A549 (cell line): ENCODE results near the gene ZNF384. TPM values are rescaled to one million over a fixed set of nuclear protein-coding genes. Genes with fewer than 3 reads are reported as not detected.
A peak's percentile ranks its signal among the peaks of the same experiment; 100 is the strongest.

Experiments used
- ATAC-seq, 2 experiments: fragments of 200-7000 bp in 1 of 2; fragments of >200 bp in 1 of 2; cut with Nextera tagmentation in 1 of 2; cut with Tn5 transposase in 1 of 2; 3 replicates each; pipeline versions ENCODE4 v1.8.0 to v1.9.1; 2018 to 2020; ENCODE audit warnings: mild to moderate bottlenecking in 1 of 2, moderate library complexity in 1 of 2
- CTCF ChIA-PET: fragments of 300-600 bp; sonication (Branson Sonifier 250); formaldehyde crosslinking; extraction: SDS; loops from one replicate; lab custom pipeline; 2021; ENCODE audit warnings: antibody characterized with exemption, inconsistent platforms; lab: Yijun Ruan, JAX
- POLR2A ChIA-PET: fragments of 350-600 bp; formaldehyde crosslinking; extraction: SDS; loops from one replicate; lab custom pipeline; 2021; ENCODE audit warnings: antibody characterized with exemption, inconsistent platforms; lab: Yijun Ruan, JAX
- DNase-seq, 2 experiments: peaks; one replicate each; pipeline versions ENCODE4 v3.0.0 to v3.0.0-alpha.2; 2011 to 2016; ENCODE audit warnings: low read depth in 1 of 2, low spot score in 1 of 2
- FAIRE-seq: peaks from 2 replicates; lab custom pipeline; 2011; peaks lifted over from hg19 to GRCh38; lab: Jason Lieb, UNC
- H3K27ac ChIP-seq, 2 experiments: fragments of >200 bp; sonication (Bioruptor Twin); formaldehyde crosslinking; 3 replicates each; pipeline ENCODE4 v1.5.1; 2016 to 2017
- H3K4me1 ChIP-seq: fragments of >200 bp; sonication (Bioruptor Twin); formaldehyde crosslinking; 3 replicates; pipeline ENCODE4 v1.6.1; 2016
- H3K4me2 ChIP-seq: fragments of >200 bp; sonication (Bioruptor Twin); formaldehyde crosslinking; 3 replicates; pipeline ENCODE4 v1.6.1; 2016
- H3K4me3 ChIP-seq: fragments of >200 bp; sonication (Bioruptor Twin); formaldehyde crosslinking; 3 replicates; pipeline ENCODE4 v1.5.1; 2016
- H3K9me3 ChIP-seq: fragments of >200 bp; sonication (Bioruptor Twin); formaldehyde crosslinking; 3 replicates; pipeline ENCODE4 v1.6.1; 2016
- ATOH8 ChIP-seq: fragments of 250-450 bp; sonication (Bioruptor Pico); IDR thresholded peaks from 2 replicates; pipeline ENCODE4 v1.5.0; 2020; ENCODE audit warnings: low read depth, mild to moderate bottlenecking, moderate library complexity
- BCL3 ChIP-seq: fragments of >200 bp; sonication (Bioruptor Twin); formaldehyde crosslinking; IDR thresholded peaks from 3 replicates; pipeline ENCODE4 v1.6.1; 2016
- CBX2 ChIP-seq: fragments of 200-600 bp; sonication (generic); IDR thresholded peaks from 2 replicates; pipeline ENCODE4 v1.6.1; 2016; ENCODE audit warnings: low read depth, mild to moderate bottlenecking, borderline replicate concordance
- CHD2 ChIP-seq: fragments of 150-350 bp; IDR thresholded peaks from 2 replicates; pipeline ENCODE4 v1.6.1; 2014; ENCODE audit warnings: low read length; ENCODE audit not compliant: partially characterized antibody
- CTCF ChIP-seq: fragments of >200 bp; sonication (Bioruptor Twin); formaldehyde crosslinking; IDR thresholded peaks from 3 replicates; pipeline ENCODE4 v1.5.1; 2016
- EHMT2 ChIP-seq: fragments of 200-600 bp; sonication (generic); IDR thresholded peaks from 2 replicates; pipeline ENCODE4 v1.6.1; 2016; ENCODE audit warnings: antibody characterized with exemption, low read depth, mild to moderate bottlenecking, moderate library complexity
- EP300 ChIP-seq, 2 experiments: fragments of >200 bp; sonication (Bioruptor Twin); formaldehyde crosslinking; IDR thresholded peaks; 2 replicates in 1 of 2; 3 replicates in 1 of 2; pipeline ENCODE4 v1.6.1; 2016 to 2017
- FOXS1 ChIP-seq: fragments of 250-450 bp; sonication (Bioruptor Pico); IDR thresholded peaks from 2 replicates; pipeline ENCODE4 v1.5.0; 2020; ENCODE audit warnings: mild to moderate bottlenecking, moderate library complexity
- GATA3 ChIP-seq: IDR thresholded peaks from 2 replicates; pipeline ENCODE4 v1.6.1; 2012; ENCODE audit warnings: borderline replicate concordance
- HDAC2 ChIP-seq: fragments of 200-600 bp; sonication (generic); IDR thresholded peaks from 2 replicates; pipeline ENCODE4 v1.6.1; 2016
- HEYL ChIP-seq: fragments of 250-450 bp; sonication (Bioruptor Pico); IDR thresholded peaks from 2 replicates; pipeline ENCODE4 v1.8.0; 2021; ENCODE audit warnings: mild to moderate bottlenecking, moderate library complexity
- HOXB5 ChIP-seq: fragments of 250-450 bp; sonication (Bioruptor Pico); IDR thresholded peaks from 2 replicates; pipeline ENCODE4 v1.5.0; 2020; ENCODE audit warnings: mild to moderate bottlenecking, moderate library complexity
- KDM1A ChIP-seq: fragments of 200-600 bp; sonication (generic); IDR thresholded peaks from 2 replicates; pipeline ENCODE4 v1.6.1; 2016; ENCODE audit warnings: low read depth, mild to moderate bottlenecking
- KDM5A ChIP-seq: fragments of 200-600 bp; sonication (generic); IDR thresholded peaks from 2 replicates; pipeline ENCODE4 v1.6.1; 2016; ENCODE audit warnings: antibody characterized with exemption, mild to moderate bottlenecking
- MYC ChIP-seq: IDR thresholded peaks from 2 replicates; pipeline ENCODE4 v1.6.1; 2012; ENCODE audit warnings: mild to moderate bottlenecking, inconsistent platforms, low read length, improper control_type of control experiment, borderline replicate concordance
- NPAS2 ChIP-seq: fragments of 250-450 bp; sonication (Bioruptor Pico); IDR thresholded peaks from 2 replicates; pipeline ENCODE4 v1.8.0; 2022; ENCODE audit warnings: mild to moderate bottlenecking, moderate library complexity, borderline replicate concordance
- POLR2A ChIP-seq: IDR thresholded peaks from 2 replicates; pipeline ENCODE4 v1.6.1; 2012; ENCODE audit warnings: mild to moderate bottlenecking, low read length
- POLR2AphosphoS2 ChIP-seq: conservative IDR thresholded peaks from 2 replicates; pipeline ENCODE4 v1.6.1; 2012; ENCODE audit warnings: low read length, improper control_type of control experiment, inconsistent platforms
- RAD21 ChIP-seq, 2 experiments: fragments of >200 bp in 1 of 2; sonication (Bioruptor Twin) in 1 of 2; formaldehyde crosslinking in 1 of 2; IDR thresholded peaks in 1 of 2; conservative IDR thresholded peaks in 1 of 2; 2 replicates in 1 of 2; 3 replicates in 1 of 2; pipeline ENCODE4 v1.6.1; 2012 to 2018; ENCODE audit warnings: inconsistent platforms in 1 of 2
- RCOR1 ChIP-seq: fragments of 150-350 bp; IDR thresholded peaks from 2 replicates; pipeline ENCODE4 v1.6.1; 2014; ENCODE audit warnings: antibody characterized with exemption, low read length, low read depth
- SMC3 ChIP-seq: fragments of >200 bp; sonication (Bioruptor Twin); formaldehyde crosslinking; IDR thresholded peaks from 3 replicates; pipeline ENCODE4 v1.6.1; 2018; ENCODE audit warnings: inconsistent platforms
- SREBF2 ChIP-seq: fragments of 450-650 bp; IDR thresholded peaks from 2 replicates; pipeline ENCODE4 v1.6.1; 2014; ENCODE audit warnings: mild to moderate bottlenecking, moderate library complexity
- TFCP2L1 ChIP-seq: fragments of 250-450 bp; sonication (Bioruptor Pico); IDR thresholded peaks from 2 replicates; pipeline ENCODE4 v1.5.0; 2021; ENCODE audit warnings: mild to moderate bottlenecking
- TP53 ChIP-seq: fragments of 250-450 bp; sonication (Bioruptor Pico); IDR thresholded peaks from 2 replicates; pipeline ENCODE4 v1.5.0; 2021; ENCODE audit warnings: mild to moderate bottlenecking, moderate library complexity
- USF2 ChIP-seq: fragments of 450-650 bp; IDR thresholded peaks from 2 replicates; pipeline ENCODE4 v1.6.1; 2014; ENCODE audit warnings: antibody characterized with exemption
- WGBS: methylation state at CpG from one replicate; pipeline ENCODE4 v1.1.6; 2017; ENCODE audit errors: missing lambda C conversion rate; 5-methylcytosine and 5-hydroxymethylcytosine counted together
- polyA plus RNA-seq, 4 experiments: library from polyadenylated mRNA; depleted of rRNA in 3 of 4; stranded (reverse); fragments of >200 nt; fragmentation: RNase III in 1 of 4; extraction: RNeasy Plus Mini Kit Qiagen cat#74134 plus additional on column Dnase treatment in 1 of 4; gene quantifications; 2 replicates in 3 of 4; 3 replicates in 1 of 4; pipeline ENCODE4 v1.2.3, GENCODE V29; 2011 to 2017

ZNF384 gene
- polyA plus RNA-seq, 2 of the 4 experiments (the other 2 are of a cell fraction) = 59.6 to 79.8 TPM

- no peaks in the 10 kb centered on the region for H3K9me3 ChIP-seq
- H3K4me2 ChIP-seq = peak overlapping the region; percentile 74
- no peak overlapping the region for H3K4me3 ChIP-seq
- ChIA-PET CTCF (interaction anchor here (1.1 to 1.5 kb wide), 3 partner anchors 8 to 22 kb away, joined by 3 to 4 read pairs (median 3); no protein-coding TSS in a partner anchor), POLR2A (interaction anchor here (0.7 kb wide), 1 partner anchor 54 kb away, joined by 3 read pairs; the partner anchor contains the start of gene ZNF384)
- peaks cover 26% of the 10 kb centered on the region for H3K4me1 ChIP-seq
- H3K27ac ChIP-seq = peak overlapping the region; percentile 56 to 63; a peak in 4 of 6 replicates
- no peak for ATAC-seq
- no peak for DNase-seq
- no peak for FAIRE-seq
- no peak for TF ChIP-seq ATOH8 (CRISPR knock-in tag)
- no peak for TF ChIP-seq HOXB5 (CRISPR knock-in tag)
- no peak for TF ChIP-seq EHMT2
- no peak for TF ChIP-seq HDAC2
- no peak for TF ChIP-seq GATA3
- no peak for TF ChIP-seq USF2
- TF ChIP-seq CHD2 = no peak
- TF ChIP-seq MYC = no peak
- TF ChIP-seq TFCP2L1 (CRISPR knock-in tag) = no peak
- TF ChIP-seq KDM1A = no peak
- 60% methylated on average over 5 of the region's 5 CpGs for WGBS
Observed at GRCh38 chr12:6635375-6635855, 53.8 kb downstream of the ZNF384 start.

- H3K27ac ChIP-seq = peak overlapping the region in 1 of 2 experiments; percentile 61; a peak in 2 of 6 replicates
- H3K4me3 ChIP-seq = no peak overlapping the region
- peaks cover 26% of the 10 kb centered on the region for H3K4me1 ChIP-seq
- WGBS = 65% methylated on average over 21 of the region's 21 CpGs
- peak overlapping the region; percentile 35 for H3K4me2 ChIP-seq
- ChIA-PET CTCF (interaction anchor here (0.8 to 2.6 kb wide), 4 partner anchors 8 to 240 kb away, joined by 3 to 9 read pairs (median 6); no protein-coding TSS in a partner anchor), POLR2A (no interaction called here)
- DNase-seq (no peak), FAIRE-seq (no peak), ATAC-seq (peak; percentile 32 to 44; a peak in 5 of 6 replicates)
- TF ChIP-seq KDM1A (no peak), BCL3 (no peak), KDM5A (no peak), HEYL (CRISPR knock-in tag) (no peak), TP53 (CRISPR knock-in tag) (no peak), POLR2AphosphoS2 (no peak), SREBF2 (no peak), RAD21 (conservative IDR thresholded peaks at IDR 0.05 in 1 of 2, IDR thresholded peaks at IDR 0.05 in 1 of 2) (no peak), NPAS2 (no peak), RCOR1 (no peak), FOXS1 (CRISPR knock-in tag) (no peak), SMC3 (no peak), CTCF (no peak), EP300 (IDR thresholded peaks at IDR 0.05) (no peak), POLR2A (no peak), ATOH8 (CRISPR knock-in tag) (no peak), MYC (no peak), CBX2 (no peak)
- no peaks in the 10 kb centered on the region for H3K9me3 ChIP-seq
Observed at GRCh38 chr12:6632026-6632983, 56.9 kb downstream of the ZNF384 start.
